ENCODE measurements around the gene TBX1. TPM values are rescaled to one million over a fixed set of nuclear protein-coding genes. Genes with fewer than 3 reads are reported as not detected.
A peak's percentile ranks its signal among the peaks of the same experiment; 100 is the strongest.

The TBX1 gene
- total RNA-seq, 1 donor from 2014 or later, result 3.4 TPM

GRCh38 chr22:19761725-19762567 lies 1.4 kb downstream of the TBX1 start:
- peak overlapping the region; percentile 84 for H3K4me3 Mint-ChIP-seq
- H3K36me3 Mint-ChIP-seq, result peaks cover 4% of the 10 kb centered on the region
- no peaks in the 10 kb centered on the region for H3K9me3 Mint-ChIP-seq
- no peak for DNase-seq (ENCODE audit: extremely low spot score, unreplicated experiment)
- no peak for TF ChIP-seq CTCF (conservative IDR thresholded peaks at IDR 0.05)
- peaks cover 18% of the 10 kb centered on the region for H3K4me1 Mint-ChIP-seq (ENCODE audit: unreplicated experiment)
- H3K27ac Mint-ChIP-seq, result no peak overlapping the region
- H3K27me3 Mint-ChIP-seq, result peaks cover 73% of the 10 kb centered on the region

- Mint-ChIP-seq H3K36me3 (peaks cover 4% of the 10 kb centered on the region), H3K27ac (no peak overlapping the region), H3K4me3 (peak overlapping the region; percentile 14), H3K27me3 (peaks cover 73% of the 10 kb centered on the region), H3K4me1 (ENCODE audit: unreplicated experiment) (peaks cover 18% of the 10 kb centered on the region), H3K9me3 (no peaks in the 10 kb centered on the region)
- no peak for DNase-seq (ENCODE audit: extremely low spot score, unreplicated experiment)
- TF ChIP-seq CTCF (conservative IDR thresholded peaks at IDR 0.05), result no peak
These were observed 2.2 kb downstream of the TBX1 start for GRCh38 chr22:19762568-19763457.

- Mint-ChIP-seq H3K4me1 (ENCODE audit: unreplicated experiment) (peaks cover 18% of the 10 kb centered on the region), H3K36me3 (peaks cover 4% of the 10 kb centered on the region), H3K27ac (no peak overlapping the region), H3K4me3 (no peak overlapping the region), H3K27me3 (peaks cover 75% of the 10 kb centered on the region), H3K9me3 (no peaks in the 10 kb centered on the region)
- TF ChIP-seq CTCF (conservative IDR thresholded peaks at IDR 0.05), result no peak
- no peak for DNase-seq (ENCODE audit: extremely low spot score, unreplicated experiment)
These were observed 3.1 kb downstream of the TBX1 start for GRCh38 chr22:19763458-19764298.

- Mint-ChIP-seq H3K9me3 (no peaks in the 10 kb centered on the region), H3K4me3 (no peak overlapping the region), H3K36me3 (peaks cover 4% of the 10 kb centered on the region), H3K27ac (no peak overlapping the region), H3K27me3 (peaks cover 76% of the 10 kb centered on the region), H3K4me1 (ENCODE audit: unreplicated experiment) (peaks cover 18% of the 10 kb centered on the region)
- DNase-seq (ENCODE audit: extremely low spot score, unreplicated experiment), result no peak
- TF ChIP-seq CTCF (conservative IDR thresholded peaks at IDR 0.05), result no peak
These were observed 3.7 kb downstream of the TBX1 start for GRCh38 chr22:19764299-19764593.
